ENCODE measurements around the gene CRTC2. TPM values are rescaled to one million over a fixed set of nuclear protein-coding genes. Genes with fewer than 3 reads are reported as not detected.

The CRTC2 gene
- polyA plus RNA-seq, 1 donor from 2014 or later, result 12.1 TPM

GRCh38 chr1:153908071-153908470, 50.3 kb downstream of the CRTC2 start:
- Histone ChIP-seq H3K79me2 (replicated peaks; ENCODE audit: insufficient read depth, low read length) (peaks cover 84% of the 10 kb centered on the region), H3K9ac (ENCODE audit: low read length) (no peak overlapping the region), H3K9me2 (ENCODE audit: insufficient read depth, low read length) (no peaks in the 10 kb centered on the region), H3K9me3 (ENCODE audit: low read length) (no peaks in the 10 kb centered on the region), H3K4me3 (ENCODE audit: low read length) (no peak overlapping the region), H3K4me2 (ENCODE audit: low read length) (no peak overlapping the region), H3K27me3 (ENCODE audit: insufficient read depth, low read depth, low read length) (no peaks in the 10 kb centered on the region), H3F3A (ENCODE audit: insufficient read depth, low read length, poor library complexity, severe bottlenecking) (no peaks in the 10 kb centered on the region), H2AFZ (ENCODE audit: low read depth, low read length) (no peak overlapping the region), H4K20me1 (ENCODE audit: insufficient read depth) (no peaks in the 10 kb centered on the region), H3K36me3 (ENCODE audit: insufficient read depth, low read length) (no peaks in the 10 kb centered on the region), H3K27ac (ENCODE audit: low read length) (no peak overlapping the region)
- TF ChIP-seq EP300 (conservative IDR thresholded peaks at IDR 0.05; ENCODE audit: poor library complexity, severe bottlenecking) (no peak), SMC3 (conservative IDR thresholded peaks at IDR 0.05; ENCODE audit: poor library complexity) (no peak), POLR2AphosphoS5 (IDR thresholded peaks at IDR 0.05) (no peak), MXI1 (conservative IDR thresholded peaks at IDR 0.05; ENCODE audit: poor library complexity, severe bottlenecking) (no peak), CTCF (IDR thresholded peaks at IDR 0.05; ENCODE audit: poor library complexity, severe bottlenecking) (no peak), RAD21 (conservative IDR thresholded peaks at IDR 0.05) (no peak), EZH2 (IDR thresholded peaks at IDR 0.05; ENCODE audit: borderline replicate concordance, insufficient read depth, low read length, poor library complexity, severe bottlenecking) (no peak), REST (IDR thresholded peaks at IDR 0.05; ENCODE audit: borderline replicate concordance) (no peak), TAF1 (IDR thresholded peaks at IDR 0.05; ENCODE audit: low read depth) (no peak)

- H3K27ac ChIP-seq (ENCODE audit: low read length), result no peak overlapping the region
- no peaks in the 10 kb centered on the region for H3K9me2 ChIP-seq (ENCODE audit: insufficient read depth, low read length)
- no peak overlapping the region for H3K4me2 ChIP-seq (ENCODE audit: low read length)
- H3K9me3 ChIP-seq (ENCODE audit: low read length), result no peaks in the 10 kb centered on the region
- no peak overlapping the region for H3K9ac ChIP-seq (ENCODE audit: low read length)
- H3K4me3 ChIP-seq (ENCODE audit: low read length), result no peak overlapping the region
- no peaks in the 10 kb centered on the region for H3K27me3 ChIP-seq (ENCODE audit: insufficient read depth, low read depth, low read length)
- H3F3A ChIP-seq (ENCODE audit: insufficient read depth, low read length, poor library complexity, severe bottlenecking), result no peaks in the 10 kb centered on the region
- no peaks in the 10 kb centered on the region for H4K20me1 ChIP-seq (ENCODE audit: insufficient read depth)
- TF ChIP-seq CTCF (IDR thresholded peaks at IDR 0.05; ENCODE audit: poor library complexity, severe bottlenecking) (no peak), REST (IDR thresholded peaks at IDR 0.05; ENCODE audit: borderline replicate concordance) (no peak), TAF1 (IDR thresholded peaks at IDR 0.05; ENCODE audit: low read depth) (no peak), EZH2 (IDR thresholded peaks at IDR 0.05; ENCODE audit: borderline replicate concordance, insufficient read depth, low read length, poor library complexity, severe bottlenecking) (no peak), POLR2AphosphoS5 (IDR thresholded peaks at IDR 0.05) (no peak), SMC3 (conservative IDR thresholded peaks at IDR 0.05; ENCODE audit: poor library complexity) (no peak), EP300 (conservative IDR thresholded peaks at IDR 0.05; ENCODE audit: poor library complexity, severe bottlenecking) (no peak), MXI1 (conservative IDR thresholded peaks at IDR 0.05; ENCODE audit: poor library complexity, severe bottlenecking) (no peak), RAD21 (conservative IDR thresholded peaks at IDR 0.05) (no peak)
- no peak overlapping the region for H2AFZ ChIP-seq (ENCODE audit: low read depth, low read length)
- H3K36me3 ChIP-seq (ENCODE audit: insufficient read depth, low read length), result no peaks in the 10 kb centered on the region
- peaks cover 85% of the 10 kb centered on the region for H3K79me2 ChIP-seq (replicated peaks; ENCODE audit: insufficient read depth, low read length)
Observed at GRCh38 chr1:153907134-153907533, 51.3 kb downstream of the CRTC2 start.

All from neural cell (in vitro differentiated cells).